H1 (cell line): ENCODE measurements around the gene ARMC9. TPM values are rescaled to one million over a fixed set of nuclear protein-coding genes. Genes with fewer than 3 reads are reported as not detected.

Experiments
- CTCF ChIA-PET: fragments of 300-600 bp; sonication (Branson Sonifier 250); formaldehyde crosslinking; loops from one replicate; lab custom pipeline; 2021; ENCODE audit not compliant: partially characterized antibody; lab: Charles Lee
- POLR2A ChIA-PET: fragments of 300-600 bp; sonication (Branson Sonifier 250); formaldehyde crosslinking; loops from one replicate; lab custom pipeline; 2021; ENCODE audit warnings: inconsistent platforms; ENCODE audit not compliant: partially characterized antibody; lab: Charles Lee
- DNase-seq, 2 experiments: peaks; one replicate each; pipeline versions ENCODE4 v3.0.0 to v3.0.0-alpha.2; 2010 to 2022; ENCODE audit warnings: low spot score in 2 of 2, low read depth in 1 of 2, mixed read lengths in 1 of 2
- FAIRE-seq: peaks from 2 replicates; lab custom pipeline; 2011; peaks lifted over from hg19 to GRCh38; lab: Jason Lieb, UNC
- H2AFZ ChIP-seq: 2 replicates; pipeline ENCODE4 v1.8.1; 2012; ENCODE audit warnings: low read length, inconsistent platforms
- H2AK5ac ChIP-seq: 2 replicates; pipeline ENCODE4 v1.6.1; 2013; ENCODE audit warnings: low read depth, low read length
- H2BK120ac ChIP-seq: replicated peaks from 2 replicates; pipeline ENCODE3; 2013; ENCODE audit warnings: low read depth, low read length, inconsistent platforms
- H2BK12ac ChIP-seq: 2 replicates; pipeline ENCODE4 v1.6.1; 2013; ENCODE audit warnings: low read depth, low read length
- H2BK15ac ChIP-seq: 2 replicates; pipeline ENCODE4 v1.6.1; 2013; ENCODE audit warnings: low read length
- H2BK20ac ChIP-seq: 2 replicates; pipeline ENCODE4 v1.6.1; 2013; ENCODE audit warnings: low read length
- H2BK5ac ChIP-seq: 2 replicates; pipeline ENCODE4 v1.6.1; 2013; ENCODE audit warnings: low read depth, low read length
- H3K14ac ChIP-seq: 2 replicates; pipeline ENCODE4 v1.6.1; 2013; ENCODE audit warnings: inconsistent platforms; ENCODE audit not compliant: insufficient read length
- H3K18ac ChIP-seq: 2 replicates; pipeline ENCODE4 v1.6.1; 2013; ENCODE audit warnings: low read length; ENCODE audit errors: extremely low read depth
- H3K23ac ChIP-seq: 2 replicates; pipeline ENCODE4 v1.6.1; 2013; ENCODE audit warnings: inconsistent platforms; ENCODE audit not compliant: insufficient read length
- H3K23me2 ChIP-seq: 2 replicates; pipeline ENCODE4 v1.6.1; 2013; ENCODE audit warnings: low read depth, low read length
- H3K27ac ChIP-seq: 2 replicates; pipeline ENCODE4 v1.6.1; 2011; ENCODE audit warnings: low read depth, low read length, inconsistent platforms
- H3K27me3 ChIP-seq, 4 experiments: replicated peaks in 1 of 4; 1 replicate in 1 of 4; 2 replicates in 3 of 4; pipeline versions ENCODE4 v1.6.1 to v1.8.1; 2011 to 2013; ENCODE audit warnings: low read length in 3 of 4, mild to moderate bottlenecking in 3 of 4, inconsistent platforms in 2 of 4, mixed read lengths in 2 of 4, moderate library complexity in 1 of 4; ENCODE audit not compliant: control insufficient read depth in 3 of 4, insufficient read depth in 3 of 4; ENCODE audit errors: extremely low read depth in 1 of 4
- H3K36me3 ChIP-seq, 4 experiments: 2 replicates each; pipeline versions ENCODE4 v1.6.1 to v1.8.1; 2011 to 2013; ENCODE audit warnings: mild to moderate bottlenecking in 4 of 4, low read length in 3 of 4, moderate library complexity in 2 of 4, control low read depth in 1 of 4, inconsistent platforms in 1 of 4; ENCODE audit not compliant: insufficient read depth in 4 of 4, control insufficient read depth in 2 of 4
- H3K4ac ChIP-seq: replicated peaks from 2 replicates; pipeline ENCODE3; 2013; ENCODE audit warnings: low read length, low read depth, mixed read lengths, inconsistent platforms; ENCODE audit not compliant: insufficient read length
- H3K4me1 ChIP-seq, 4 experiments: replicated peaks in 1 of 4; 1 replicate in 1 of 4; 2 replicates in 3 of 4; pipeline versions ENCODE4 v1.6.1 to v1.8.1; 2011 to 2013; ENCODE audit warnings: low read length in 3 of 4, inconsistent platforms in 2 of 4, mixed read lengths in 1 of 4; ENCODE audit not compliant: insufficient read depth in 4 of 4, control insufficient read depth in 3 of 4
- H3K4me2 ChIP-seq, 2 experiments: 2 replicates each; pipeline versions ENCODE4 v1.6.1 to v1.8.1; 2011 to 2013; ENCODE audit warnings: low read depth in 2 of 2, low read length in 2 of 2, control low read depth in 1 of 2, inconsistent platforms in 1 of 2, mild to moderate bottlenecking in 1 of 2; ENCODE audit not compliant: insufficient read depth in 1 of 2
- H3K4me3 ChIP-seq, 4 experiments: fragments of 200-600, 300-600 bp in 1 of 4; sonication (generic), shearing (Covaris generic), sonication (Bioruptor Twin) in 1 of 4; 2 replicates each; pipeline versions ENCODE4 v1.5.1 to v1.8.1; 2011 to 2016; ENCODE audit warnings: low read length in 4 of 4, low read depth in 3 of 4, control low read depth in 2 of 4, inconsistent platforms in 2 of 4, mild to moderate bottlenecking in 2 of 4, mixed read lengths in 1 of 4, moderate library complexity in 1 of 4; ENCODE audit not compliant: insufficient read depth in 2 of 4; ENCODE audit errors: extremely low read depth in 1 of 4
- H3K56ac ChIP-seq: replicated peaks from 2 replicates; pipeline ENCODE3; 2013; ENCODE audit warnings: low read depth, mild to moderate bottlenecking, mixed read lengths, low read length, inconsistent platforms; ENCODE audit not compliant: insufficient read length
- H3K79me1 ChIP-seq: 2 replicates; pipeline ENCODE4 v1.6.1; 2013; ENCODE audit warnings: low read depth, low read length, control low read depth
- H3K79me2 ChIP-seq, 2 experiments: 2 replicates each; pipeline versions ENCODE4 v1.6.1 to v1.8.1; 2012 to 2013; ENCODE audit warnings: low read length in 2 of 2, mild to moderate bottlenecking in 2 of 2, inconsistent platforms in 1 of 2; ENCODE audit not compliant: insufficient read depth in 2 of 2, control insufficient read depth in 1 of 2
- H3K9ac ChIP-seq, 4 experiments: replicated peaks in 1 of 4; 1 replicate in 1 of 4; 2 replicates in 3 of 4; pipeline versions ENCODE4 v1.6.1 to v1.8.1; 2011 to 2013; ENCODE audit warnings: low read depth in 3 of 4, low read length in 3 of 4, control low read depth in 2 of 4, mild to moderate bottlenecking in 2 of 4, moderate library complexity in 2 of 4, inconsistent platforms in 1 of 4; ENCODE audit errors: extremely low read depth in 1 of 4
- H3K9me3 ChIP-seq, 2 experiments: 2 replicates each; pipeline versions ENCODE4 v1.6.1 to v1.8.1; 2012 to 2013; ENCODE audit warnings: mild to moderate bottlenecking in 2 of 2, moderate library complexity in 2 of 2, control low read depth in 1 of 2, inconsistent platforms in 1 of 2, low read depth in 1 of 2, low read length in 1 of 2, mixed read lengths in 1 of 2; ENCODE audit not compliant: insufficient read depth in 2 of 2
- H4K20me1 ChIP-seq, 2 experiments: replicated peaks in 1 of 2; 2 replicates each; pipeline versions ENCODE3 to v1.8.1; 2011 to 2013; ENCODE audit warnings: inconsistent platforms in 2 of 2, low read length in 2 of 2, mild to moderate bottlenecking in 1 of 2; ENCODE audit not compliant: insufficient read depth in 2 of 2, control insufficient read depth in 1 of 2
- H4K5ac ChIP-seq: 2 replicates; pipeline ENCODE4 v1.6.1; 2013; ENCODE audit warnings: low read length, low read depth, mixed read lengths, inconsistent platforms; ENCODE audit not compliant: insufficient read length
- H4K8ac ChIP-seq: 2 replicates; pipeline ENCODE4 v1.8.0; 2013; ENCODE audit warnings: mild to moderate bottlenecking, moderate library complexity, low read length, inconsistent platforms; ENCODE audit not compliant: insufficient read depth; ENCODE audit errors: extremely low read depth
- H4K91ac ChIP-seq: replicated peaks from 2 replicates; pipeline ENCODE3; 2013; ENCODE audit warnings: low read length, mixed read lengths, inconsistent platforms; ENCODE audit not compliant: insufficient read length
- EGR1 ChIP-seq: IDR thresholded peaks from 2 replicates; pipeline ENCODE4 v1.6.1; 2011; ENCODE audit warnings: low read depth, low read length, borderline replicate concordance
- EP300 ChIP-seq, 2 experiments: IDR thresholded peaks; 1 replicate in 1 of 2; 2 replicates in 1 of 2; pipeline ENCODE4 v1.6.1; 2011 to 2012; ENCODE audit warnings: low read depth in 2 of 2, low read length in 2 of 2, mild to moderate bottlenecking in 2 of 2, borderline replicate concordance in 1 of 2, inconsistent platforms in 1 of 2, moderate library complexity in 1 of 2
- GABPA ChIP-seq: IDR thresholded peaks from 2 replicates; pipeline ENCODE4 v1.6.1; 2011; ENCODE audit warnings: mild to moderate bottlenecking, low read length, moderate library complexity, borderline replicate concordance; ENCODE audit not compliant: insufficient read depth
- GTF2F1 ChIP-seq: IDR thresholded peaks from 2 replicates; pipeline ENCODE4 v1.6.1; 2012; ENCODE audit warnings: low read depth, low read length, improper control_type of control experiment, borderline replicate concordance
- KDM1A ChIP-seq: fragments of 200-600, 300-600 bp; sonication (generic); IDR thresholded peaks from 2 replicates; pipeline ENCODE4 v1.7.1; 2016; ENCODE audit warnings: mild to moderate bottlenecking, low read length, borderline replicate concordance
- MAFK ChIP-seq: IDR thresholded peaks from 2 replicates; pipeline ENCODE4 v1.6.1; 2012; ENCODE audit warnings: low read depth, mild to moderate bottlenecking, improper control_type of control experiment, low read length
- POU5F1 ChIP-seq: IDR thresholded peaks from 2 replicates; pipeline ENCODE4 v1.6.1; 2011; ENCODE audit warnings: low read depth, mild to moderate bottlenecking, low read length, moderate library complexity
- SIRT6 ChIP-seq: IDR thresholded peaks from one replicate; pipeline ENCODE4 v1.7.1; 2012; ENCODE audit warnings: low read length, inconsistent platforms
- SP4 ChIP-seq: IDR thresholded peaks from 2 replicates; pipeline ENCODE4 v1.6.1; 2012; ENCODE audit warnings: low read length, inconsistent platforms
- TAF7 ChIP-seq: optimal IDR thresholded peaks from 2 replicates; pipeline ENCODE3; 2011; ENCODE audit warnings: low read depth, mild to moderate bottlenecking, inconsistent platforms, low read length, moderate library complexity, borderline replicate concordance
- WGBS, 2 experiments: shearing (Covaris generic) in 1 of 2; methylation state at CpG; one replicate each; pipeline versions ENCODE4 v1.1.6 to v1.1.7; 2013 to 2015; ENCODE audit warnings: low lambda C conversion rate in 2 of 2, mixed read lengths in 2 of 2, inconsistent platforms in 1 of 2, low coverage in 1 of 2, missing lambda C conversion rate in 1 of 2; ENCODE audit not compliant: insufficient replicate concordance in 2 of 2, insufficient coverage in 1 of 2, insufficient read length in 1 of 2; ENCODE audit errors: extremely low coverage in 1 of 2, missing lambda C conversion rate in 1 of 2; 5-methylcytosine and 5-hydroxymethylcytosine counted together
- polyA plus RNA-seq, 7 experiments: library from polyadenylated mRNA; depleted of rRNA in 3 of 7; stranded (reverse) in 5 of 7; unstranded in 2 of 7; fragments of >200 nt in 5 of 7; fragments of 200-250 nt in 2 of 7; gene quantifications; 1 replicate in 5 of 7; 2 replicates in 1 of 7; 4 replicates in 1 of 7; pipeline versions ENCODE4 v1.2.1 to v1.2.3, GENCODE V29; 2011 to 2013; ENCODE audit warnings: missing spikeins in 2 of 7, mixed read lengths in 2 of 7
- total RNA-seq: library from RNA; stranded (reverse); fragmentation: NEBNext Ultra II Directional; extraction: Animal tissue kit (Norgen Biotek cat#: 25700); gene quantifications from 2 replicates; pipeline ENCODE4 v1.2.1, GENCODE V29; 2021
- TF ChIP-seq, protein P1 (sequence below): IDR thresholded peaks from 2 replicates; pipeline ENCODE4 v1.6.1; 2012; ENCODE audit warnings: inconsistent platforms

ARMC9 gene
- total and polyA plus RNA-seq, 2 of the 8 experiments (the other 6 are each of a cell fraction or from before 2014, with no cell fraction given) = 23.2 to 36.1 TPM

DNA sequence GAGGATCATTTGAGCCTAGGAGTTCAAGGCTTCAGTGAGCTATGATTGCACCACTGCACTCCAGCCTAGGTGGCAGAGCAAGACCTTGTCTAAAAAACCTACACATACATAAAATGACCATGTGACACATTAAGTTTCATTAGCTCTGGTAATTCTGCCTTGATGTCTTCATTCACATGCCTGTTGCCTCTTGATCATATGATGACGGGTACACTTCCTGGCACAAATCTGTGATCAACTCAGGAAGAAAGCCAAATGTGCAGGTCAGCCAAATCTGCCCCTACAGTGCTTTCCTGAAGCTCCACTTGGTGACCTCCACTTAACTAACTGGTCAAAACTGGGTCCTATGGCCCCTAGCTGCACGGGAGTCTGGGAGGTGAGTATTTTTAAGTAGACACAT is 142.7 kb downstream of the ARMC9 start:
- no peak overlapping the region for H2BK120ac ChIP-seq
- no peak overlapping the region for H2BK12ac ChIP-seq
- H3K56ac ChIP-seq = no peak overlapping the region
- H4K5ac ChIP-seq = no peak overlapping the region
- no peak overlapping the region for H2AFZ ChIP-seq
- POLR2A ChIA-PET = interaction anchor here (1.4 kb wide), 2 partner anchors 16 to 20 kb away, joined by 3 to 5 read pairs; no protein-coding TSS in a partner anchor
- no peak overlapping the region for H4K91ac ChIP-seq
- H4K8ac ChIP-seq = no peak overlapping the region
- peaks cover 2 to 11% (median 4%) of the 10 kb centered on the region in 4 experiments; a peak in 4 of 7 replicates for H3K4me1 ChIP-seq
- no peaks in the 10 kb centered on the region for H3K36me3 ChIP-seq
- no peak overlapping the region for H2BK5ac ChIP-seq
- no peak overlapping the region for H2AK5ac ChIP-seq
- no peak for DNase-seq
- H4K20me1 ChIP-seq = no peaks in the 10 kb centered on the region
- H3K18ac ChIP-seq = no peak overlapping the region
- H3K4me2 ChIP-seq = no peak overlapping the region
- WGBS, 2 experiments = 94% methylated on average over 2 of the region's 2 CpGs; no CpG with 5 or more reads in 1 of the 2 experiments
- no peak overlapping the region for H3K4ac ChIP-seq
- no peak overlapping the region for H3K9ac ChIP-seq
- H3K79me1 ChIP-seq = no peaks in the 10 kb centered on the region
- H3K4me3 ChIP-seq = no peak overlapping the region
- no peaks in the 10 kb centered on the region for H3K9me3 ChIP-seq
- no peak overlapping the region for H3K23ac ChIP-seq
- no peak for FAIRE-seq
- no peaks in the 10 kb centered on the region for H3K23me2 ChIP-seq
- TF ChIP-seq KDM1A (no peak), SIRT6 (no peak), GABPA (no peak), EP300 (IDR thresholded peaks at IDR 0.05; ENCODE audit: borderline replicate concordance in 1 of 2, low read depth in 2 of 2, low read length in 2 of 2) (no peak), SP4 (no peak), POU5F1 (no peak), MAFK (no peak), GTF2F1 (no peak), EGR1 (no peak), TAF7 (no peak)
- TF ChIP-seq, protein P1, sequence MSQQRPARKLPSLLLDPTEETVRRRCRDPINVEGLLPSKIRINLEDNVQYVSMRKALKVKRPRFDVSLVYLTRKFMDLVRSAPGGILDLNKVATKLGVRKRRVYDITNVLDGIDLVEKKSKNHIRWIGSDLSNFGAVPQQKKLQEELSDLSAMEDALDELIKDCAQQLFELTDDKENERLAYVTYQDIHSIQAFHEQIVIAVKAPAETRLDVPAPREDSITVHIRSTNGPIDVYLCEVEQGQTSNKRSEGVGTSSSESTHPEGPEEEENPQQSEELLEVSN = no peak
- no peak overlapping the region for H3K14ac ChIP-seq
- no peak overlapping the region for H2BK20ac ChIP-seq
- peak overlapping the region; percentile 3; the same call in 1 of the 2 replicates for H2BK15ac ChIP-seq
- H3K79me2 ChIP-seq = no peaks in the 10 kb centered on the region
- H3K27me3 ChIP-seq = no peaks in the 10 kb centered on the region
- CTCF ChIA-PET = interaction anchor here (1.0 to 2.6 kb wide), 5 partner anchors 36 to 114 kb away, joined by 3 to 10 read pairs (median 4); no protein-coding TSS in a partner anchor
- no peak overlapping the region for H3K27ac ChIP-seq
